Medulla oblongata (tissue), 1 donor: ENCODE measurements around the gene CCDC122.

Source experiments
- DNase-seq: peaks from one replicate; pipeline ENCODE4 v3.0.0-alpha.2; 2015; ENCODE audit errors: extremely low spot score

Gene CCDC122

GRCh38 chr13:43877326-43877725, 2.2 kb downstream of the CCDC122 start:
- DNase-seq, result no peak

DNA sequence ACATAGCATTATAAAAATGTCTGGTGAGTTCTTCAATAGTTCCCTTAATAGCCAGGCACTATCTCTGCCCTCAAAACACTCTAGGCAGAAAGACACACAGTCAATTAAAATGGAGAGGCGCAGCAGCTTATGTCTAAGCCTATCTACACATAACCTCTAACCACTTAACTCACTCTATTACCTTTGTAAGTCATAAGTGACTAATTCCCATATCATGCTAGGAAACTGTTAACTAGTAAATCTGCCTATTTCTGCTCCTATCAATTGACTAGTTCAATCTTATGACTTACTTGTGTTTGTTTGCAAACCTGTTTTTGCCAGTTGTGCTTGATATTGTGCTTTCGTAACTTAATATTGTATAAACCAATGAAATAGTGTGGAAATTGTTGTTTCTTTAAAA, 3.2 kb downstream of the CCDC122 start:
- no peak for DNase-seq

DNA sequence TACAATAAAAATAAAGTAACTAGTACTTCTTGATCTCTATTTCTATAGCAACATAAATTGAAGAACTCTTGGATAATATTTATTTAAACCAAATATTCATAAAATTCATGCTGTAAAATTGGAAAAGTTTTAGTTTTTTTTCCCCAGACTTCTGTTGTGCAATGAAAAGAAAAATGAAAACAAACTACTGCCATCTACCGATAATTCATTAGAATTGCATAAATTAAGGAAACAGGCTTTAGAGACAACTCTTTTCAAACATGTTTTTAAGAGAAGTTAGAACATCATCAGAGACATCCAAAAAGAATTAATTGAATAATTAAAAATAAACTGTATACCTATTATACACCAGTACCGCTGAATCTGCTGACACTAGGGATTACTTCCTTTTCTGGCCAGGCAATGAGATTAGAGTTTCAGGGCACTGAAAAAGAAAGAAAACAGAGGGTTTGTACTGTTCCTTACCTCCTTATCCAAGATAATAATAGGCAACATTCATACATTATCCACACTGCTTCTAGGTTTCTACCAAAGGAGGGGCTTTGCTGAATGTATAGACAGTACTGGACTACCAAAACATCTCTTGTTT, 4.9 kb downstream of the CCDC122 start:
- DNase-seq, result peak; percentile 64

GRCh38 chr13:43872181-43872580, 7.4 kb downstream of the CCDC122 start:
- DNase-seq, result no peak

DNA sequence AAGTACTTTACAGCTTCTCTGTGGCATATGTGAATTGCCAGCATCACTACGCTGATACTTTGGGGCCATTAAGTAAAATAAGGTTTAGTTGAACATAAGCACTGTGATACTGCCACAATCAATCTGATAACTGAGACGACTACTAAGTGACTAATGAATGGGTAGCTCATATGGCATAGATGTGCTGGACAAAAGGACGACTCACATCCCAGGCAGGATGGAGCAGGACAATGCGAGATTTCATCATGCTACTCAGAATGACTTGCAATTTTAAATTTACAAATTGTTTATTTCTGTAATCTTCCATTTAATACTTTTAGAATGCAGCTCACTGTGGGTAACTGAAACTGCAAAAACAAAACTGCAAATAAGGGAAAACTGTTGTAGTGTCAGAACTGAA, 13.6 kb downstream of the CCDC122 start:
- DNase-seq, result no peak

DNA sequence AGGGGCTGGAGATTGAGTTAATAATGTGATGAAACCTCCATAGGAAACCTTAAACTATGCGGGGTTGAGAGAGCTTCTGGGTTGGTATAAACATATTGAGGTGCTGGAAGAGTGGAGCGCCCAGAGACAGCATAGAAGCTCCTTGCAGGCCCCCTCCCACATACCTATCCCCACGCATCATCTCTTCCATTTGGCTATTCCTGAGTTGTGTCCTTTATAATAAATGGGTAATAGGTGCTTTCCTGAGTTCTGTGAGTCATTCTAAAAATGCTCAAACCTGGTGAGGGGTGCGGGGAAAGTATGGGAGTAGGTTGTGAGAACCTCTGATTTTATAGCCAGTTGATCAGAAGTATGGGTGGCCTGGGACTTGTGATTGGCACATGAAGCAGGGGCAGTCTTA, 14.6 kb downstream of the CCDC122 start:
- DNase-seq, result no peak

DNA sequence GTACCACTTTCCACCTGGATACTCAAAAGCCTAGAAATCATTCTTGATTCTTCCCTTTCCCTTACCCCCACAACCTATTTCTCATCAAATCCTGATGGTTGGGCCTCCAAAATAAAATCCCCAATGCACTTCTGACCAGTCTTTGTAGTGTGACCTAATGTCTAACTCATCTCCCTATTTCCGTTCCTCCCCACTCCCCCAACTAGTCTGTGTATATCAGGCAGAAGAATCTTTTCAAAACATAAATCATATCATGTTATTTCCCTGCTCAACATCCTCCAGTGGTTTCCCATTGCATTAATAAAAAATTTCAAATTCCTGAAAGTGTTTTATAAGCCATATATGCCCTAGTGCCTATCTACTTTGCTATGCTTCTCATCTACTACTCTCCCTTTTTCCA, 17.7 kb downstream of the CCDC122 start:
- DNase-seq, result no peak

DNA sequence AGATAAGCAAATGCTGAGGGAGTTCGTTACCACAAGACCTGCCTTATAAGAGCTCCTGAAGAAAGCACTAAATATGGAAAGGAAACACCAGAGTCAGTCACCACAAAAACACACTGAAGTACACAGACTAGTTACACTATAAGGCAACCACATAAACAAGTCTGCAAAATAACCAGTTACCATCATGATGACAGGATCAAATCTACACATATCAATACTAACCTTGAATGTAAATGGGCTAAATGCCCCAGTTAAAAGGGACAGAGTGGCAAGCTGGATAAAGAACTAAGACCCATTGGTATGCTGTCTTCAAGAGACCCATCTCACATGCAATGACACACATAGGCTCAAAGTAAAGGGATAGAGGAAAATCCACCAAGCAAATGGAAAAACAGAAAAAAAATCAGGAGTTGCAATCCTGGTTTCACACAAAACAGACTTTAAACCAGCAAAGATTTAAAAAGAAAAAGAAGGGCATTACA, 26.6 kb downstream of the CCDC122 start:
- no peak for DNase-seq

DNA sequence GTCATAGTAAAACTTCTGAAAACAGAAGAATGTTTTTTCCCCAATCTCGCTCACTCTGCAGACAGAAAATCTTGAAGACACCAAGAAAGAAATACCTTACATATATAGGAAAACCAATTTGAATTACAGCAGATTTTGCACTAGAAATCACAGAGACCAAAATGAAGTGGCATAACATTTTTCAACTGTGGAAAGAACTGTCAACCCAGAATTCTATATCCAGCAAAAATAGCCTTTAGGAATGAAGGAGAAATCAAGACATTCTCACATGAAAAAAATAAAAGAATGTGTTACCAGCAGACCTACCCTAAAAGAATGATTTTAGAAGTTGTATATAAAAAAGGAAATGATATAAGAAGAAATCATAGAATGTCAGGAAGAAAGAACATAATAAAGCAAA, 28.7 kb downstream of the CCDC122 start:
- no peak for DNase-seq

DNA sequence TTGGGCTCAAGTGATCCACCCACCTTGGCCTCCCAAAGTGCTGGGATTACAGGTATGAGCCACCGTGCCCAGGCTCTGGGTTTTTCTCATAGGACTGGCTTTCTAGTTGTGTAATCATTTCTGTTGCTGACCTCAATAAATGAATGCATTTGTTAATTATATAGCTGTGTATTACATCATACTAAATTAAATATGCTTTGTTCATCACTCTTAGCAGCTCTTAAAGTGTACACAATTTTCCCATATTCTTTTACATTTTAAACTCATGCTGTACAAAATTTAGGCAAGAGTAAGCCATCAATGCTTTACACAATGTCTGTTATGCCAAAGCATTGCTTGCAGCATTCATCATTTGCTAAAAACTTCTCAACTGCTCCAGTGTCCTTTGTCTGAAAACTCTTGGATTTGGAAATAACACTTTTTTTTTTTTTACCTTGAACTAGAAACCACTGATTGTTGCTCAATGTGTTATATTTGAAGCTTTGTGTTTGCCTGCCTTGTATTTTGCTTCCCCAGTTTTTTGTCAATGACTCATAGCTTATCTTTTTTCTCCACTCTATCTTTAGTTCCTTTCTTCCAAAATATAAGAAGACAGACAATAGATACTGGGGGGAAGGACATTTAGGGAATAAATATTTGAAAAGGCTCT, 31.4 kb downstream of the CCDC122 start:
- no peak for DNase-seq

DNA sequence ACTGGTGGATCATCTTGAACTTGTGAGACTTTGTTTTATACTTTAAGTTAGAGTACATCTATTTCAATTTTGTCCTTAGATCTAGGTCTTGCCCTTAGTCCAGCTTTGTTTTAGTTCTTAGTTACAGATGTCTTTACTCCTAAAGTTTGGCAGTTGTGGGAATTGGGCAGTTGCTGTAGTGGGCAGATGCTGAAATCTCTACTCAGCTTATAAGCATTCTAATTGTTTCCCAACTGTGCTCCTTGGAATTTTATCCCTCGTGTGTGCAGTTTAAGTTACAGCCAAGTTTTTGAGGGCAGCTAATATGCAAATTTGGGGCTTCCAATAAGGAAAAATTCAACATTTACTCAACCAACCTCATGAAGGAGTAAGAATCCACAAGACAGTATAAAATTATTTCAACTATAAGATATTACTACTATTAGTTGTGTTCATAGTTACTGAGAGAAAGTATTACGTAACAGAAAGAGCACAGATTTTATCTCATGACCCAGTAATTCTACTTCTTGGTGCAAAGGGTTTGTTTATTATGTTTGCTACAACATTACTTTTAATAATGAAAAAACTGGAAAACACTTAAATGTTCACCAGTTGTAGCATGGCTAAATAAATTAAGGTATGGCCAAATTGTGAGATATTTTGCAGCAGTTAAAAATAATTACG, 32.9 kb downstream of the CCDC122 start:
- no peak for DNase-seq

GRCh38 chr13:43838909-43839308, 40.6 kb downstream of the CCDC122 start:
- no peak for DNase-seq

- no peak for DNase-seq
Measured at GRCh38 chr13:43835701-43836100, 43.8 kb downstream of the CCDC122 start.

DNA sequence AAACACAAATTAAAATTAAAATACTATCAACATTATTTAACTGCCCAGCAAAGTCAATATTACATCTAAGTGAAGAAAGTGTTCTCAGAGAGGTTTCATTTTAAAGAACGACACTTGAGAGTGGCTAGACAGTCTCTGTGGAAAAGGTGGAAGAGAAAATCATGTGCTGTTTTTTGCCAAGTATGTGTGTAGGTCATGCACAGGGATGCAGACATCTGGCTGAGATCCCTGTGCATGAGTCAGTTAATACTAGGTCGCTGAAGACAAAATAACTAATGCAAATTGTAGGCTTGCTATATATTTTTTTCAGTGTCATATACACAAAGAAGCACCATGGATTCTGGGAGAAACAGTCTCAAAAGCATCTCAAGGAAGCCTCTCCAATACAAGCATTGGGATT, 48.5 kb downstream of the CCDC122 start:
- DNase-seq, result no peak

GRCh38 chr13:43830497-43830881, 49.1 kb downstream of the CCDC122 start:
- no peak for DNase-seq

DNA sequence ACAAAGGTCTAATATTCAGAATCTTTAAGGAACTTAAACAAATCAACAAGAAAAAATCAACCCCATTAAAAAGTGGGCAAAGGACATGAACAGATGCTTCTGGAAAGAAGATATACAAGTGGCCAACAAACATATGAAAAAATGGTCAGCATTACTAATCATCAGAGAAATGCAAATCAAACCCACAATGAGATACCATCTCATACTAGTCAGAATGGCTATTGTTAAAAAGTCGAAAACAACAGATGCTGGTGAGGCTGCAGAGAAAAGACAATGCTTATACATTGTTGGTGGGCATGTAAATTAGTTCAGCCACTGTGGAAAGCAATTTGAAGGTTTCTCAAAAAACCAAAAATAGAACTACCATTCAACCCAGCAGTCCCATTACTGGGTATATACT, 54.9 kb downstream of the CCDC122 start:
- DNase-seq, result peak; percentile 72

DNA sequence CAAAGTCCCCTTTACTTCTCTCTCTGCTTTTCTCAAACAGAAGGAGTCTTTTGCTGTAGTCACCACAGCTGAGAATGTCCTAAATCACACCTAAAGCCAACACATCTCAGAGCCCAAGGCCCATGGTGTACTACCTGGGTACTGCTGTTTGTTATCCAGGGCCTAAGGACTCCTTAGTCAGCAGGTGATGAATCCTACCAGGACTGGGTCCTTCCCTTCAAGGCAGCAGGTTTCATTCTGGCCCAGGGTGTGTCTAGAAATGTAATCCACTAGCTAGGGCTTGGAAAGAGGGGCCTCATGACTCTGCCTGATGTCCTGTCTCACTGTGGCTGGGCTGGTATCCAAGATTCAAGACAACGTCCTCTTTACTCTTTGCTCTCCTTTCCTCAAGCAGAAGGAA, 56.6 kb downstream of the CCDC122 start:
- no peak for DNase-seq

GRCh38 chr13:43816401-43816889, 63.1 kb downstream of the CCDC122 start:
- DNase-seq, result no peak

DNA sequence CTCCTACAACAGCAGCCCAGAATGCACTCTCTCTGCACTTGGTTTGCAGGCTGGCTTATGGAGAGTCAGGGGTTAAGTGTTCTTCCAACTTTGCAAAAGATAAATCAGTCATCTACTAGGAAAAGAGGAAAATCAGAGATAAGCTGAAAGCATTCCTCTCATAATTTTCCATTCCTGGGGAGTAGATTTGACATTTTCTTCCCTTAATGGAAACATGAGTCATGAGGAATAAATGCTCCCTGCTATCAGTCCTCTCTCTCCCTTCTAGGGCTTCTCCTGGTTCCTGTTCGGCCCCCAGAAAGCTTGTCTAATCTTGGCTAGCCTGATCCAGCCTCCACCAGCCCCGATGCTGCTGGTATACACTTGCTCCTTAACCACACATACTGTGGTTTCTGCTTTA, 64.3 kb downstream of the CCDC122 start:
- no peak for DNase-seq

DNA sequence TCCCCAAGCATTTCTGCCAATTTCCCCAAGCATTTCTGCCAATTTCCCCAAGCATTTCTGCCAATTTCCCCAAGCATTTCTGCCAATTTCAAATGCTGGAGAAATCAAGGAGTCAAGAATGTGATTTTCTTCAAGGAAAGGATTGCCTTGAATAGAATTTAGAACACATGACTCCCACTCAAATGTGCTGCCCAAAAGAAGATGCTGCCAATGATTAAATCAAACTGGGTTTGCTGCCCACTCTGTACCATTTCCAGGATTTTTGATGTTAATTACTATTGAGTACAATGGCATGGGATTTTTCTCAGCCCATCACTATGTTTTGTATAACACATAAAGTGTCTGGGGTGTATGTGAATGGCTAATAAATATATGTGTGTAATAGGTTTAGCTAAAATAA, 70.9 kb downstream of the CCDC122 start:
- DNase-seq, result no peak

DNA sequence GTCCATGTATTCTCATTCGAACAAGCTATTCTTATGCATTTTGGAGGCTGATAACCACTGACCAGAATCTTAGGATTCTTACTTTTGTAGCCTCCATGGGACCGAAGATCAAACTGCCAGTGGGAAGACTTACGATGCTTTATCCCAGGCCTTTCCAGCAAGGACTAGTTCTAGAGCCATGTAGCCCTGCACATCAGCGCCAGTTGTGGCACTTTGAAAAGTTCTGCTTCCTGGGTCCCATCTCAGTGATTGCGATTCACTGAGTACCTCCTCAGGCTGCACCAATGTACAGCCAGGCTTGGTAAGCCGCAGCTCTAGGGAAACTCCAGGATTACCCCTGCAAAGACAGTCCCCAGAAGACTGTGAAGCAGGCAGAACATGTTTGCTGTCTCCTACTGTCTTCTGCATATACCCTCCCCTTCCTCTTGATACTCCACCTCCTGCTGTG, 73.8 kb downstream of the CCDC122 start:
- no peak for DNase-seq

GRCh38 chr13:43805071-43805468, 74.5 kb downstream of the CCDC122 start:
- DNase-seq, result peak; percentile 64

- DNase-seq, result peak; percentile 90
Measured at GRCh38 chr13:43804461-43805070, 75.0 kb downstream of the CCDC122 start.
